GM13977 (cell line): Measurements from ENCODE around the gene HDGFL3.
"Not testable (repeated sequence)": the region's sequence is repeated elsewhere in the genome, so short reads cannot be mapped to it uniquely, and the experiment has no call there.

Experiments used
- DNase-seq: peaks from one replicate; pipeline ENCODE4 v3.0.0; 2012; ENCODE audit warnings: low spot score
- in situ Hi-C: fragments of 300-500 bp; cut with MboI; formaldehyde crosslinking; loops from one replicate; pipeline ENCODE4 v1.12.0; 2022; ENCODE audit warnings: low sequenced_read_pairs, low pct_unique_long_range_greater_than_20kb, mixed read lengths, inconsistent platforms; ENCODE audit not compliant: unreplicated experiment
- TF ChIP-seq, protein P1 (sequence below): IDR thresholded peaks from 2 replicates; pipeline ENCODE4 v1.5.1; 2012; ENCODE audit warnings: mild to moderate bottlenecking, control low read depth; ENCODE audit not compliant: insufficient read depth; ENCODE audit errors: extremely low read depth, missing control alignments

Gene HDGFL3

DNA sequence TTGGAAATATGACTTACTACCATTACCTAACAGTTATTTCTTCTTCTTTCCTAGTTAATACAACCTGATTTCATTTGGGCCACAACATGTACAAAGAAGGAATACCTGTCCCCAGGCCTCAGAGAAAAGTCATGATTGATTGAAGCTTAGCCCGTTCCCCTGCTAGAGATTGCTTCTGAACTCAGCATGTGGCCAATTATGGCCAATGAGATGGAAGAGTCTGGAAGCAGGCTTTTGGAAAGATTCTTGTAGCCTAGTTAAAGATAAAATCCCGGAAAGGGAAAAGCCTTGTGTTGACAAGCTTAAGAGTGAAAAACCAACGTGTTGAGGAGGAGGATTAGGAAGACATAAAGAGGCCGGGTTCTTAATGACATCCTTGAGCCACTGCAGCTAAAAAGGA, 117.2 kb downstream of the HDGFL3 start:
- no peak for DNase-seq
- in situ Hi-C loops, result no loop called here
- TF ChIP-seq, protein P1, sequence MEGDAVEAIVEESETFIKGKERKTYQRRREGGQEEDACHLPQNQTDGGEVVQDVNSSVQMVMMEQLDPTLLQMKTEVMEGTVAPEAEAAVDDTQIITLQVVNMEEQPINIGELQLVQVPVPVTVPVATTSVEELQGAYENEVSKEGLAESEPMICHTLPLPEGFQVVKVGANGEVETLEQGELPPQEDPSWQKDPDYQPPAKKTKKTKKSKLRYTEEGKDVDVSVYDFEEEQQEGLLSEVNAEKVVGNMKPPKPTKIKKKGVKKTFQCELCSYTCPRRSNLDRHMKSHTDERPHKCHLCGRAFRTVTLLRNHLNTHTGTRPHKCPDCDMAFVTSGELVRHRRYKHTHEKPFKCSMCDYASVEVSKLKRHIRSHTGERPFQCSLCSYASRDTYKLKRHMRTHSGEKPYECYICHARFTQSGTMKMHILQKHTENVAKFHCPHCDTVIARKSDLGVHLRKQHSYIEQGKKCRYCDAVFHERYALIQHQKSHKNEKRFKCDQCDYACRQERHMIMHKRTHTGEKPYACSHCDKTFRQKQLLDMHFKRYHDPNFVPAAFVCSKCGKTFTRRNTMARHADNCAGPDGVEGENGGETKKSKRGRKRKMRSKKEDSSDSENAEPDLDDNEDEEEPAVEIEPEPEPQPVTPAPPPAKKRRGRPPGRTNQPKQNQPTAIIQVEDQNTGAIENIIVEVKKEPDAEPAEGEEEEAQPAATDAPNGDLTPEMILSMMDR, result no peak

DNA sequence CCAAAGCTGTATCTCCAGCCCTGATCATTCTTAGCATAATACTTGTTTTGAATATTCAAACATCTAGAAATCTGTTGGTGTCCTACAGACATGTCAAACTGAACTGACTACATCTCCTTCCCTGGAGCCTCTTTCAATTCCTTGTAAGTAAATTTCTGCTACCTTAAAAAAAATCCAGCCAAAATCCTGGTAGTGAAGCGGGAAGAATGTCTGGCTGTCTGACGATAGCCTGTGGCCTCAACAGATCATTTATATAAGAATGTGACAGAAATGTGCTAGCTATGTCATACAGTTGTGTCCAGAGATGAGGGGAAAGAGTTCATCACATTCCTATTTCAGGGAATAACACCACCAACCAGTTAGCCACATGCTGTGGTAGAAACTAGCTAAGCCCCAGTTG, 118.7 kb downstream of the HDGFL3 start:
- TF ChIP-seq, protein P1, result no peak
- no peak for DNase-seq
- in situ Hi-C loops, result no loop called here

DNA sequence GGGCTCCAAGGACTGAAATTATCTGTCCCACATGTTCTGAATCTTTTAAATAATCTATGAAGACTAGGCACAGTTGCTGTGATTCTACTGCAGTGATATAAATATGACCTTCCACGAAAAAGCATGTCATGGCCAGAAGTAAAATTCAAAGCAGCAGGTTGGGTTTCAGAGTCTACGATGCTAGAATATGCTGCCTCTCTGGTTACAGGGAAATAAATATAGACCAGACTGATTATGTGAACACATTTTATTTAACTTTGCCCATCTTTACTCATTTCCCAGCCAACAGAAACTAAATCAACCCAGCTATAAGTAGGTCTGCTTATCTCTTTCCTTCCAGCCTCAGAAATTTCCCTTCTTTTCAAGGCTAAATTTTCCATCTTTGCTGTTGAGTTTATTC, 120.0 kb downstream of the HDGFL3 start:
- TF ChIP-seq, protein P1, result no peak

DNA sequence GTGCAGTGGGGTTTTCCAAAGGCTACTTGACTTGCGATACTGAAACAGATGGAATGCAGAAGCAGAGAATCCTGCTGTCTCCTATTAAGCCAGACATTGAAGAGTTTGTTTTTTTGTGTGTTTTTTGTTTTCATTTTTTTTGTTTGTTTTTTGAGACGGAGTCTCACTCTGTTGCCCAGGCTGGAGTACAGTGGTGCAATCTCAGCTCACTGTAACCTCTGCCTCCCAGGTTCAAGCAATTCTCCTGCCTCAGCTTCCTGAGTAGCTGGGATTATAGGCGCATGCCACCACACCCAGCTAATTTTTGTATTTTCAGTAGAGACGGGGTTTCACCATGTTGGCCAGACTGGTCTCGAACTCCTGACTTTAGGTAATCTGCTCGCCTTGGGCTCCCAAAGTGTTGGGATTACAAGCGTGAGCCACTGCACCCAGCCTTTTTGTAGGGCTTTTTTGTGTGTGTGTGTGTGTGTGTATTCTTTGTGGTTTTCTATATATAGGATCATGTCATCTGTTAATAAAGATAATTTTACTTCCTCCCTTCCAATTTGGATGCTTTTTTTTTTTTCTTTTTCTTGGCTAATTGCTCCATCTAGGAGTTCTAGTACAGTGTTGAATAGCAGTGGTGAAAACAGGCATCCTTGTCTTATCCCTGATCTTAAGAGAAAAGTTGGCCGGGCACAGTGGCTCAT, 121.6 kb downstream of the HDGFL3 start:
- in situ Hi-C loops, result not testable (repeated sequence)

More for the DNA sequence above, 120.0 kb downstream of the HDGFL3 start:
- in situ Hi-C loops, result no loop called here
- no peak for DNase-seq

DNA sequence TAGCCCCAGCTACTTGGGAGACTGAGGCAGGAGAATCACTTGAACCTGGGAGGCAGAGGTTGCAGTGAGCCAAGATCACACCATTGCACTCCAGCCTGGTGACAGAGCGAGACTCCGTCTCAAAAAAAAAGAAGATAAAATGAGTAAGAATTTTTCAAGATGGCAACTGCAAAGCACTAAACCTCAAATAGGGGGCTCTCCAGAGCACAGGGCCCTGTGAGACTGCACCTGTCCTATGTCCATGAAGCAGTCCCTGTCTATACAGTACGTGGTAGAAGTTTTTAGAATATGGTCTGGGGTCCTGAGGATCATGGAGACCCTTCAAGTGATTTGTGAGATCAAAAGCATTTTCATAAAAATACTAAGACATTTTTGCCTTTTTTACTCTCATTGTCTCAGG, 122.2 kb downstream of the HDGFL3 start:
- DNase-seq, in situ Hi-C loops: not testable (repeated sequence)

More for the DNA sequence above, 121.6 kb downstream of the HDGFL3 start:
- DNase-seq, result not testable (repeated sequence)

DNA sequence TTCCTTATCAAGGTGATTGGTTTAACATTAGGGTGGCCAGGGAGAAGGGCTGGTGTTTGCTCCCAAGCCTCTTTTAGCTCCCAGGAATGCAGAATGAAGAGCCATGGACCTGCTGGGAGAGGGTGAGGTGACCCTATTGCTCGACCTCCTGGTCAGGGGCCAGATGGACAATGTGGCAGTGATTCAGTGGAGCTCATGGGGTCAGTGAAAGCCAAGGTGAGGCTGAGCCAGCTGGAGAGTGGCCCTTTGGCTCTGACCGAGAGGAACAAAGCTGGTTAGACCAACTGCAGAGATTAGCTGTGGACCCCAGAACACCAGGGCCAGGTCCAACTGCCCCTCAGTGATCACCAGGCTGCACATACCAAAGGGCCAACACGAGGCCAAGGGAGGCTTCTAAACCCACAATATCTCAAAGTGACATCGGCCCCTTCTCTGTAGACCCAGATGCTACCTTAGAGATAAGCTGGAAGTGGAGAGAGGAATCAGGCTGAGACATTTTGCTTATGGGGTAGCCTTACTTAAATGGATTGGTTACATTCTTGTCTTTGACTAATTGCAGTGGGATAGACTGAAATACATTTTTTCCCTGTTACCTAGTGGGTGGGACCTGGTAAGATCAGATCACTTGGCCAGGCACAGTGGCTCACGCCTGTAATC, 124.8 kb downstream of the HDGFL3 start:
- no peak for DNase-seq
- TF ChIP-seq, protein P1, result no peak
- in situ Hi-C loops, result no loop called here

DNA sequence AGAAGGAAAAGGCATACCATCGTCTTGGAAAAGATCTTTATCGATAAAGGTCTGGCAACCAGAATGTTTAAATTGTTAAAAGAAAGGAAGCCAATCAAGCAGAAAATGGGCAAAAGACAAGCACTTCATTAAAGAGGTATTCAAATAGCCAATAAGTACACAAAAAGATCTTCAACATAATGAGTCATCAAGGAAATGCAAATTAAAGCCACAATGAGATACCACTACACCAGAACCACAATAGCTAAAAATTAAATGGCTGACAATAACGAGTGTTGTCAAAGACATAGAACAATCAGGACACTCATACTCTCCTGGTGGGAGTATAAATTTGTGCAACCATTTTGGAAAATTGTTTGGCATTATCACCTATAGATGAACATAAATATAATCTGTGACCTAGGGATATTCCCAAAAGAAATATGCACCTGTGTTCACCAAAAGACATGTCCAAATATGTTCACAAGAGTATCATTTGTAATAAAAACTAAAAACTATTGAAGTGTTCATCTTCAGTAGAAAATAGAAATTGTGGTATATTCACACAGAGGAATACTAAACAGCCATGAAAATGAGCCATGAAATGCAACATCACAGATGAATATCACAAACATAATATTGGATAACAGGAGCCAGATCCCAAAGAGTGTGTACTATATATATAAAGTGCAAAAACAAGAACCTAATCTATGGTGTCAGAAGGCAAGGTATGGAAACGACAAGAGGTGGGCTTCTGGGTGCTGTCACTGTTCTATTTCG, 126.2 kb downstream of the HDGFL3 start:
- in situ Hi-C loops, result no loop called here
- DNase-seq, result no peak
- TF ChIP-seq, protein P1, result no peak
